ENCODE measurements around the gene SLAIN2. TPM values are rescaled to one million over a fixed set of nuclear protein-coding genes. Genes with fewer than 3 reads are reported as not detected.

The SLAIN2 gene
- total RNA-seq, 2 experiments from 2014 or later: 46.3 to 47.0 TPM

- ChIA-PET CTCF (interaction anchor here (0.6 kb wide), 1 partner anchor 43 kb away, joined by 4 read pairs; no protein-coding TSS in a partner anchor), POLR2A (interaction anchor here (0.6 kb wide), 1 partner anchor 179 kb away, joined by 3 read pairs; no protein-coding TSS in a partner anchor)
- DNase-seq (no peak), ATAC-seq (ENCODE audit: poor library complexity) (no peak)
- H3K9me3 ChIP-seq (ENCODE audit: control insufficient read depth in 1 of 2, insufficient read depth in 1 of 2, low read length in 2 of 2): no peaks in the 10 kb centered on the region
- Mint-ChIP-seq H3K9me3 (no peaks in the 10 kb centered on the region), H3K4me3 (no peak overlapping the region), H3K27ac (no peak overlapping the region), H3K27me3 (no peaks in the 10 kb centered on the region), H3K36me3 (ENCODE audit: low read depth) (peaks cover 32% of the 10 kb centered on the region), H3K4me1 (ENCODE audit: low read depth) (peaks cover 63% of the 10 kb centered on the region)
- H3K27ac ChIP-seq (ENCODE audit: low read depth in 1 of 2, low read length in 2 of 2): no peak overlapping the region
- no peaks in the 10 kb centered on the region for H3K27me3 ChIP-seq (ENCODE audit: control insufficient read depth in 1 of 2, insufficient read depth in 2 of 2, low read length in 2 of 2)
- intact Hi-C loops (cut with DNase I, micrococcal nuclease): no loop called here
- TF ChIP-seq CTCF (IDR thresholded peaks at IDR 0.05): no peak
- H3K4me1 ChIP-seq (ENCODE audit: insufficient read depth, low read length): no peaks in the 10 kb centered on the region
- H3K4me3 ChIP-seq (ENCODE audit: low read length): no peak overlapping the region
- peaks cover 5% of the 10 kb centered on the region for H3K36me3 ChIP-seq (ENCODE audit: insufficient read depth, low read length)
Measured at GRCh38 chr4:48372272-48372671, 30.9 kb downstream of the SLAIN2 start.

- Mint-ChIP-seq H3K4me3 (no peak overlapping the region), H3K9me3 (no peaks in the 10 kb centered on the region), H3K27me3 (no peaks in the 10 kb centered on the region), H3K27ac (no peak overlapping the region), H3K4me1 (ENCODE audit: low read depth) (peaks cover 40% of the 10 kb centered on the region), H3K36me3 (ENCODE audit: low read depth) (peaks cover 57% of the 10 kb centered on the region)
- DNase-seq: no peak
- Histone ChIP-seq H3K9me3 (ENCODE audit: control insufficient read depth in 1 of 2, insufficient read depth in 1 of 2, low read length in 2 of 2) (no peaks in the 10 kb centered on the region), H3K27ac (ENCODE audit: low read depth in 1 of 2, low read length in 2 of 2) (no peak overlapping the region), H3K27me3 (ENCODE audit: control insufficient read depth in 1 of 2, insufficient read depth in 2 of 2, low read length in 2 of 2) (no peaks in the 10 kb centered on the region), H3K36me3 (ENCODE audit: insufficient read depth, low read length) (peaks cover 16% of the 10 kb centered on the region), H3K4me1 (ENCODE audit: insufficient read depth, low read length) (no peaks in the 10 kb centered on the region), H3K4me3 (ENCODE audit: low read length) (no peak overlapping the region)
- intact Hi-C loops (cut with DNase I, micrococcal nuclease): no loop called here
- ATAC-seq (ENCODE audit: poor library complexity): no peak
- TF ChIP-seq CTCF (IDR thresholded peaks at IDR 0.05): no peak
- ChIA-PET POLR2A (no interaction called here), CTCF (no interaction called here)
Measured at GRCh38 chr4:48375651-48376304, 34.4 kb downstream of the SLAIN2 start.

GRCh38 chr4:48379587-48380180 lies 38.4 kb downstream of the SLAIN2 start:
- Histone ChIP-seq H3K27me3 (ENCODE audit: control insufficient read depth in 1 of 2, insufficient read depth in 2 of 2, low read length in 2 of 2) (no peaks in the 10 kb centered on the region), H3K36me3 (ENCODE audit: insufficient read depth, low read length) (peaks cover 40% of the 10 kb centered on the region), H3K4me3 (ENCODE audit: low read length) (no peak overlapping the region), H3K27ac (ENCODE audit: low read depth in 1 of 2, low read length in 2 of 2) (no peak overlapping the region), H3K4me1 (ENCODE audit: insufficient read depth, low read length) (no peaks in the 10 kb centered on the region), H3K9me3 (ENCODE audit: control insufficient read depth in 1 of 2, insufficient read depth in 1 of 2, low read length in 2 of 2) (no peaks in the 10 kb centered on the region)
- ATAC-seq (ENCODE audit: poor library complexity) (no peak), DNase-seq (no peak)
- TF ChIP-seq CTCF (IDR thresholded peaks at IDR 0.05): no peak
- CTCF ChIA-PET: interaction anchor here (1.6 kb wide), 1 partner anchor 18 kb away, joined by 3 read pairs; no protein-coding TSS in a partner anchor
- Mint-ChIP-seq H3K36me3 (ENCODE audit: low read depth) (peaks cover 75% of the 10 kb centered on the region), H3K4me1 (ENCODE audit: low read depth) (peaks cover 24% of the 10 kb centered on the region), H3K9me3 (no peaks in the 10 kb centered on the region), H3K27me3 (no peaks in the 10 kb centered on the region), H3K4me3 (no peak overlapping the region), H3K27ac (no peak overlapping the region)
- POLR2A ChIA-PET: no interaction called here
- intact Hi-C loops (cut with DNase I, micrococcal nuclease): no loop called here
